A673 (cell line): ENCODE results near the gene ST6GALNAC3. TPM values are rescaled to one million over a fixed set of nuclear protein-coding genes. Genes with fewer than 3 reads are reported as not detected.

Source experiments
- BruUV-seq: library from RNA; stranded (reverse); fragments of 400-500 nt; replicated peaks from 2 replicates; lab custom pipeline; 2021; lab: Mats Ljungman, UMichigan
- CTCF ChIA-PET: fragments of 300-600 bp; sonication (Branson Sonifier 250); formaldehyde crosslinking; loops from one replicate; lab custom pipeline; 2022; ENCODE audit warnings: antibody characterized with exemption; lab: Charles Lee
- POLR2A ChIA-PET: fragments of 300-600 bp; sonication (Branson Sonifier 250); formaldehyde crosslinking; loops from one replicate; lab custom pipeline; 2022; ENCODE audit warnings: antibody characterized with exemption; ENCODE audit not compliant: low non-redundant PET; lab: Charles Lee
- DNase-seq: peaks from one replicate; pipeline ENCODE4 v3.0.0-alpha.2; 2015; ENCODE audit warnings: low spot score
- H3K27ac ChIP-seq: fragments of 200-600 bp; sonication (generic); 2 replicates; pipeline ENCODE4 v1.5.1; 2016; ENCODE audit warnings: mixed run types, low read depth, mild to moderate bottlenecking, mixed read lengths, antibody characterized with exemption, low read length; ENCODE audit not compliant: poor library complexity, severe bottlenecking
- H3K27me3 ChIP-seq: fragments of 200-600 bp; sonication (generic); replicated peaks from 2 replicates; pipeline ENCODE4 v1.6.1; 2017; ENCODE audit warnings: mixed run types, low read depth, mild to moderate bottlenecking, mixed read lengths, antibody characterized with exemption, low read length; ENCODE audit not compliant: insufficient read depth, poor library complexity
- H3K36me3 ChIP-seq: fragments of 200-600 bp; sonication (generic); 2 replicates; pipeline ENCODE4 v1.6.1; 2016; ENCODE audit warnings: mixed run types, mild to moderate bottlenecking, mixed read lengths, antibody characterized with exemption, low read length; ENCODE audit not compliant: insufficient read depth, poor library complexity, severe bottlenecking
- H3K4me1 ChIP-seq: fragments of 200-600 bp; sonication (generic); 2 replicates; pipeline ENCODE4 v1.6.1; 2017; ENCODE audit warnings: mixed run types, mild to moderate bottlenecking, mixed read lengths, antibody characterized with exemption, low read length; ENCODE audit not compliant: insufficient read depth, poor library complexity, severe bottlenecking
- H3K4me3 ChIP-seq: fragments of 200-600 bp; sonication (generic); 2 replicates; pipeline ENCODE4 v1.5.1; 2016; ENCODE audit warnings: low read depth, mixed run types, mild to moderate bottlenecking, mixed read lengths, low read length; ENCODE audit not compliant: poor library complexity, severe bottlenecking
- H3K9me3 ChIP-seq: fragments of 200-600 bp; sonication (generic); 2 replicates; pipeline ENCODE4 v1.6.1; 2016; ENCODE audit warnings: mixed run types, low read depth, mild to moderate bottlenecking, mixed read lengths, antibody characterized with exemption, low read length; ENCODE audit not compliant: poor library complexity, severe bottlenecking
- CTCF ChIP-seq: fragments of 300-800, 200-600 bp; sonication (generic); conservative IDR thresholded peaks from 2 replicates; pipeline ENCODE4 v1.5.1; 2017; ENCODE audit warnings: low read depth, mild to moderate bottlenecking, antibody characterized with exemption, low read length, moderate library complexity, mixed read lengths
- EZH2 ChIP-seq: fragments of 200-600 bp; sonication (generic); IDR thresholded peaks from 2 replicates; pipeline ENCODE4 v1.6.1; 2017; ENCODE audit warnings: borderline replicate concordance, low read depth, mild to moderate bottlenecking, mixed read lengths, antibody characterized with exemption, low read length; ENCODE audit not compliant: poor library complexity, severe bottlenecking
- intact Hi-C: fragments of 100-400 bp; cut with micrococcal nuclease; formaldehyde crosslinking; loops from one replicate; pipeline ENCODE4 v1.10.0; 2022; ENCODE audit not compliant: unreplicated experiment
- total RNA-seq: library from RNA; stranded (reverse); gene quantifications from 2 replicates; pipeline ENCODE4 v1.2.3, GENCODE V29; 2021

ST6GALNAC3 gene
- total RNA-seq, 1 experiment from 2014 or later, result 1.2 TPM

GRCh38 chr1:76433526-76433925, 359.0 kb downstream of the ST6GALNAC3 start:
- TF ChIP-seq CTCF, result no peak
- TF ChIP-seq EZH2, result no peak
- H3K36me3 ChIP-seq, result no peaks in the 10 kb centered on the region
- H3K27ac ChIP-seq, result no peak overlapping the region
- intact Hi-C loops, result no loop called here
- ChIA-PET POLR2A (no interaction called here), CTCF (interaction anchor here (0.7 kb wide), 1 partner anchor 89 kb away, joined by 3 read pairs; no protein-coding TSS in a partner anchor)
- no peaks in the 10 kb centered on the region for H3K9me3 ChIP-seq
- no peak for DNase-seq
- no peaks in the 10 kb centered on the region for H3K4me1 ChIP-seq
- BruUV-seq, result no TSS peak
- H3K4me3 ChIP-seq, result no peak overlapping the region
- H3K27me3 ChIP-seq, result no peaks in the 10 kb centered on the region

GRCh38 chr1:76443217-76443616, 368.7 kb downstream of the ST6GALNAC3 start:
- Histone ChIP-seq H3K4me1 (no peaks in the 10 kb centered on the region), H3K9me3 (no peaks in the 10 kb centered on the region), H3K4me3 (no peak overlapping the region), H3K36me3 (no peaks in the 10 kb centered on the region), H3K27me3 (no peaks in the 10 kb centered on the region), H3K27ac (no peak overlapping the region)
- intact Hi-C loops, result no loop called here
- CTCF ChIA-PET, result no interaction called here
- BruUV-seq, result no TSS peak
- TF ChIP-seq CTCF (no peak), EZH2 (no peak)
- DNase-seq, result no peak
- POLR2A ChIA-PET, result no interaction called here

DNA sequence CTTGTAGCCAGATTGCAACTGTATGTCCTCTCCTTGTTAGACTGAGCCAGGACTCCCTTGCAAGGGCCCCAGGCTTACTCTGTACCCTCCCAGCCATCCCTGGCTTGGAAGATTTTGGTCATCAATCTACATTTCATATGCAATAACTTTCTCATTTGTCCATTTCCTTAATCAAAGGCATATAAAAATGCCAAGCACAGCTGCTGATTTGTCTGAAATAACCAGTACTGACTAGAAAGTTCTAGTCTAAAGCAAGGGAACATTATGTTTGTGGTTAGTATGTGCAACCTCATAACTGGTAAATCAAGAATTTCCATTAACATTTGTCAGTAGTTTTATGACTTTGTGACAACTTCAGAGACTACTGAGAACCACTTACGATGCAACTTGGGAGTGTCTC, 370.2 kb downstream of the ST6GALNAC3 start:
- TF ChIP-seq CTCF, result no peak
- no peak for TF ChIP-seq EZH2
- ChIA-PET CTCF (no interaction called here), POLR2A (no interaction called here)
- Histone ChIP-seq H3K9me3 (no peaks in the 10 kb centered on the region), H3K27ac (no peak overlapping the region), H3K36me3 (no peaks in the 10 kb centered on the region), H3K27me3 (no peaks in the 10 kb centered on the region), H3K4me3 (no peak overlapping the region), H3K4me1 (no peaks in the 10 kb centered on the region)
- intact Hi-C loops, result no loop called here
- BruUV-seq, result no TSS peak
- DNase-seq, result no peak
